HepG2 (cell line): ENCODE results near the gene OR52E8. TPM values are rescaled to one million over a fixed set of nuclear protein-coding genes. Genes with fewer than 3 reads are reported as not detected.

Source experiments
- ATAC-seq: fragments of 200-7000 bp; cut with Tn5 transposase; 3 replicates; pipeline ENCODE4 v1.9.1; 2020; ENCODE audit warnings: mild to moderate bottlenecking, moderate library complexity
- BruUV-seq: library from RNA; stranded (reverse); fragments of 400-500 nt; replicated peaks from 2 replicates; lab custom pipeline; 2021; lab: Mats Ljungman, UMichigan
- CTCF ChIA-PET: fragments of 300-600 bp; formaldehyde crosslinking; extraction: SDS; loops from one replicate; lab custom pipeline; 2021; ENCODE audit warnings: low total read pairs, inconsistent platforms, low intra/inter-chr PET ratio; lab: Yijun Ruan, JAX
- POLR2A ChIA-PET: fragments of 350-600 bp; sonication (Branson Sonifier 250); formaldehyde crosslinking; loops from one replicate; lab custom pipeline; 2020; ENCODE audit warnings: antibody characterized with exemption, inconsistent platforms; lab: Yijun Ruan, JAX
- DNase-seq: peaks from one replicate; pipeline ENCODE4 v3.0.0-alpha.2; 2015; ENCODE audit warnings: low spot score
- FAIRE-seq: peaks from 3 replicates; lab custom pipeline; 2011; peaks lifted over from hg19 to GRCh38; lab: Jason Lieb, UNC
- H2AFZ ChIP-seq: one replicate; pipeline ENCODE4 v1.6.1; 2011; ENCODE audit warnings: low read length, inconsistent platforms
- H3K27ac ChIP-seq: fragments of 300-600 bp; 3 replicates; pipeline ENCODE4 v1.8.0; 2011; ENCODE audit warnings: mixed run types, mild to moderate bottlenecking, mixed read lengths, low read length, inconsistent platforms; ENCODE audit not compliant: insufficient read depth; ENCODE audit errors: extremely low read length
- H3K27me3 ChIP-seq, 2 experiments: fragments of 200-600 bp in 1 of 2; 2 replicates in 1 of 2; 3 replicates in 1 of 2; pipeline versions ENCODE4 v1.6.0 to v1.8.0; 2011; ENCODE audit warnings: low read length in 2 of 2, mild to moderate bottlenecking in 2 of 2, moderate library complexity in 2 of 2, inconsistent platforms in 1 of 2; ENCODE audit not compliant: insufficient read depth in 2 of 2, control insufficient read depth in 1 of 2
- H3K36me3 ChIP-seq, 2 experiments: fragments of 200-600 bp in 1 of 2; replicated peaks in 1 of 2; 2 replicates in 1 of 2; 3 replicates in 1 of 2; pipeline versions ENCODE4 v1.5.1 to v1.8.0; 2011; ENCODE audit warnings: low read length in 2 of 2, inconsistent platforms in 1 of 2; ENCODE audit not compliant: insufficient read depth in 2 of 2, control insufficient read depth in 1 of 2
- H3K4me1 ChIP-seq: 2 replicates; pipeline ENCODE4 v1.5.1; 2012; ENCODE audit warnings: low read length, inconsistent platforms; ENCODE audit not compliant: insufficient read depth
- H3K4me2 ChIP-seq: 2 replicates; pipeline ENCODE4 v1.6.0; 2011; ENCODE audit warnings: low read depth, low read length, inconsistent platforms
- H3K4me3 ChIP-seq, 3 experiments: fragments of 200-600 bp in 1 of 3; sonication (generic), shearing (Covaris generic) in 1 of 3; replicated peaks in 1 of 3; 2 replicates each; pipeline ENCODE4 v1.5.1; 2011 to 2016; ENCODE audit warnings: low read length in 3 of 3, inconsistent platforms in 2 of 3, low read depth in 2 of 3, mild to moderate bottlenecking in 2 of 3, control low read depth in 1 of 3, mixed read lengths in 1 of 3; ENCODE audit not compliant: insufficient read depth in 1 of 3
- H3K79me2 ChIP-seq: one replicate; pipeline ENCODE4 v1.6.1; 2011; ENCODE audit warnings: low read length, inconsistent platforms; ENCODE audit not compliant: insufficient read depth
- H3K9ac ChIP-seq: 2 replicates; pipeline ENCODE4 v1.6.0; 2011; ENCODE audit warnings: mild to moderate bottlenecking, low read depth, low read length, inconsistent platforms; ENCODE audit not compliant: insufficient read depth
- H3K9me3 ChIP-seq: 2 replicates; pipeline ENCODE4 v1.5.1; 2012; ENCODE audit warnings: mild to moderate bottlenecking, low read length
- H4K20me1 ChIP-seq: 2 replicates; pipeline ENCODE4 v1.6.0; 2011; ENCODE audit warnings: inconsistent platforms, mild to moderate bottlenecking, low read length, moderate library complexity; ENCODE audit not compliant: insufficient read depth
- DNMT3B ChIP-seq: conservative IDR thresholded peaks from 2 replicates; pipeline ENCODE4 v1.6.1; 2016; ENCODE audit warnings: missing biosample characterization, control low read depth
- HNF4A ChIP-seq: sonication (generic); formaldehyde crosslinking; IDR thresholded peaks from 2 replicates; pipeline ENCODE4 v1.4.0; 2020; ENCODE audit warnings: missing genetic modification reagents
- KDM6A ChIP-seq: IDR thresholded peaks from 2 replicates; pipeline ENCODE4 v1.6.1; 2016; ENCODE audit warnings: low read depth
- MTA1 ChIP-seq: sonication (generic); formaldehyde crosslinking; IDR thresholded peaks from 2 replicates; pipeline ENCODE4 v1.4.0; 2020; ENCODE audit warnings: missing genetic modification reagents, mild to moderate bottlenecking, borderline replicate concordance
- PRPF4 ChIP-seq: fragments of 200-400 bp; formaldehyde crosslinking; IDR thresholded peaks from 2 replicates; pipeline ENCODE4 v1.6.1; 2016; ENCODE audit warnings: low read length, low read depth; ENCODE audit not compliant: poor library complexity, severe bottlenecking
- RNF2 ChIP-seq: fragments of 450-650 bp; conservative IDR thresholded peaks from 2 replicates; pipeline ENCODE4 v1.6.1; 2016; ENCODE audit warnings: low read depth
- SMC3 ChIP-seq: IDR thresholded peaks from 2 replicates; pipeline ENCODE4 v1.6.1; 2011; ENCODE audit warnings: low read length, improper control_type of control experiment
- TAF15 ChIP-seq: fragments of 200-400 bp; formaldehyde crosslinking; IDR thresholded peaks from one replicate; pipeline ENCODE4 v1.6.1; 2018; ENCODE audit warnings: mild to moderate bottlenecking, low read depth, low read length; ENCODE audit not compliant: poor library complexity, severe bottlenecking
- TBX2 ChIP-seq: sonication (generic); formaldehyde crosslinking; IDR thresholded peaks from 2 replicates; pipeline ENCODE4 v1.5.0; 2020; ENCODE audit warnings: missing genetic modification reagents, mild to moderate bottlenecking, borderline replicate concordance
- ZBTB7B ChIP-seq: sonication (generic); formaldehyde crosslinking; IDR thresholded peaks from 2 replicates; pipeline ENCODE4 v1.4.0; 2020; ENCODE audit warnings: missing genetic modification reagents
- WGBS: methylation state at CpG from one replicate; pipeline ENCODE4 v1.1.6; 2017; ENCODE audit warnings: low lambda C conversion rate; 5-methylcytosine and 5-hydroxymethylcytosine counted together
- in situ Hi-C: cut with HindIII; loops from 2 replicates; pipeline ENCODE4 v1.10.0; 2017; ENCODE audit warnings: low pct_unique_long_range_greater_than_20kb; ENCODE audit not compliant: extremely low pct_ligation_motif_present
- intact Hi-C: fragments of 100-400 bp; cut with micrococcal nuclease; formaldehyde crosslinking; loops from one replicate; pipeline ENCODE4 v1.10.0; 2022; ENCODE audit not compliant: unreplicated experiment
- polyA plus RNA-seq, 8 experiments: library from polyadenylated mRNA; depleted of rRNA in 3 of 8; stranded (reverse) in 7 of 8; unstranded in 1 of 8; fragments of >200 nt; fragmentation: Illumina TruSeq in 4 of 8; extraction: Trizol in 4 of 8; gene quantifications; 2 replicates each; pipeline versions ENCODE4 v1.2.1 to v1.2.3, GENCODE V29; 2011 to 2016; ENCODE audit warnings: low read depth in 4 of 8, missing spikeins in 1 of 8, mixed read lengths in 1 of 8; ENCODE audit not compliant: insufficient read depth in 1 of 8
- total RNA-seq, 5 experiments: library from RNA; depleted of rRNA; stranded (reverse); fragments of >200 nt; fragmentation: Illumina TruSeq; extraction: Trizol; gene quantifications; 2 replicates each; pipeline ENCODE4 v1.2.3, GENCODE V29; 2016; ENCODE audit warnings: low read depth in 1 of 5
- TF ChIP-seq, protein P1 (sequence below): sonication (generic); formaldehyde crosslinking; IDR thresholded peaks from 2 replicates; pipeline ENCODE4 v1.4.0; 2020; ENCODE audit warnings: missing genetic modification reagents
- TF ChIP-seq, protein P2 (sequence below): sonication (generic); formaldehyde crosslinking; IDR thresholded peaks from 2 replicates; pipeline ENCODE4 v1.8.1; 2023; ENCODE audit warnings: mild to moderate bottlenecking, moderate library complexity, missing genetic modification reagents
- TF ChIP-seq, protein P3 (sequence below): sonication (generic); formaldehyde crosslinking; IDR thresholded peaks from 2 replicates; pipeline ENCODE4 v1.4.0; 2020; ENCODE audit warnings: missing genetic modification reagents, borderline replicate concordance
- TF ChIP-seq, protein P4 (sequence below): sonication (generic); formaldehyde crosslinking; IDR thresholded peaks from 2 replicates; pipeline ENCODE4 v1.5.0; 2020; ENCODE audit warnings: missing genetic modification reagents

Gene OR52E8
- total and polyA plus RNA-seq, 2 of the 13 experiments (the other 11 are each of a cell fraction or from before 2014, with no cell fraction given): not detected

DNA sequence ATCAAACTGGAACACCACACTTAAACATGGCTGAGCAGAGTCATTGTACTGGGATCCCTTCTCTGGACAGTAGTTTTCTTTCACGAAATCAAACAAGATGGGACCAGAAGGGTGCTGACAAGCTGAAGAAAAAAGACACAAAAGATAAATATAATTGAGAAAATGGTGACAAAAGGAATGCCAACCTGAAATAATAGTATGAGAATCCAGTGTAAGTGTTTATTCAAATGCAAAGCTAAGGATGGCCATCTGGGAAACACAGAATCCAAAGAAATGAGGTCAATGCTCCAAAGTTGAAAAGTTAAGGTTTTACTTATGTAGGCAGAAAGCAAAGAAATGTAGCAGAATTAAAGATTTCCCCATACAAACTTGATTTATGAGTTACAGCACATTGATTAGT lies 30.2 kb upstream of the OR52E8 start:
- H3K9me3 ChIP-seq: no peaks in the 10 kb centered on the region
- H3K36me3 ChIP-seq: no peaks in the 10 kb centered on the region
- intact Hi-C loops: no loop called here
- DNase-seq: no peak
- H3K27ac ChIP-seq: no peak overlapping the region
- TF ChIP-seq HNF4A (CRISPR knock-in tag) (no peak), TAF15 (no peak), RNF2 (no peak), TBX2 (CRISPR knock-in tag) (no peak), ZBTB7B (no peak), KDM6A (CRISPR knock-in tag) (no peak), PRPF4 (no peak)
- TF ChIP-seq, protein P1, sequence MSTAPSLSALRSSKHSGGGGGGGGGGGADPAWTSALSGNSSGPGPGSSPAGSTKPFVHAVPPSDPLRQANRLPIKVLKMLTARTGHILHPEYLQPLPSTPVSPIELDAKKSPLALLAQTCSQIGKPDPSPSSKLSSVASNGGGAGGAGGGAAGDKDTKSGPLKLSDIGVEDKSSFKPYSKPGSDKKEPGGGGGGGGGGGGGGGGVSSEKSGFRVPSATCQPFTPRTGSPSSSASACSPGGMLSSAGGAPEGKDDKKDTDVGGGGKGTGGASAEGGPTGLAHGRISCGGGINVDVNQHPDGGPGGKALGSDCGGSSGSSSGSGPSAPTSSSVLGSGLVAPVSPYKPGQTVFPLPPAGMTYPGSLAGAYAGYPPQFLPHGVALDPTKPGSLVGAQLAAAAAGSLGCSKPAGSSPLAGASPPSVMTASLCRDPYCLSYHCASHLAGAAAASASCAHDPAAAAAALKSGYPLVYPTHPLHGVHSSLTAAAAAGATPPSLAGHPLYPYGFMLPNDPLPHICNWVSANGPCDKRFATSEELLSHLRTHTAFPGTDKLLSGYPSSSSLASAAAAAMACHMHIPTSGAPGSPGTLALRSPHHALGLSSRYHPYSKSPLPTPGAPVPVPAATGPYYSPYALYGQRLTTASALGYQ (CRISPR knock-in tag): no peak
- no peaks in the 10 kb centered on the region for H3K79me2 ChIP-seq
- no peak for ATAC-seq
- H3K4me3 ChIP-seq: no peak overlapping the region
- 0% methylated on average over 1 of the region's 1 CpG for WGBS
- H3K27me3 ChIP-seq: no peaks in the 10 kb centered on the region
- H2AFZ ChIP-seq: no peak overlapping the region
- H3K4me1 ChIP-seq: no peaks in the 10 kb centered on the region
- ChIA-PET CTCF (no interaction called here), POLR2A (no interaction called here)
- no peak overlapping the region for H3K4me2 ChIP-seq
- in situ Hi-C loops: no loop called here
- no peak for FAIRE-seq
- H3K9ac ChIP-seq: no peak overlapping the region
- H4K20me1 ChIP-seq: no peaks in the 10 kb centered on the region
- BruUV-seq: no TSS peak

DNA sequence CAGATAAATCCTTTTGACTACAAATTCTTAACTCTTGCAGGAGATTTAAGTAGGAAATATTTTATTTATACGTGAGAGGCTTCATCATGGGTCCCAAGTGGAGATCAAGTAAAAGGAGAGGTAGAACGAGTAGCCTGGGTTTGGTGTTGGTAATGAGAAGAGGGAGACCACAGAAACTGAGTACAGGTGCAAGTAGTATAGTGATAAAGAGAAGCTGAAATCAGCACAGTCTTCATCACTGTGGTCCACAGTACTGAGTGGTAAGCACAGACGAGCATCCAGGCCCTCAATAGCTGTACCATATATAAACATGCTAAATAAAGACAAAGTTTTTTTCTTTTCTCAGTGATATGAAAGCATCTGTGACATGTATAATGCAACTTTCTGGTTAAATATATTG lies 29.7 kb upstream of the OR52E8 start:
- H3K27ac ChIP-seq: no peak overlapping the region
- no peak overlapping the region for H3K9ac ChIP-seq
- H3K9me3 ChIP-seq: no peaks in the 10 kb centered on the region
- ChIA-PET CTCF (no interaction called here), POLR2A (no interaction called here)
- BruUV-seq: no TSS peak
- no peak for ATAC-seq
- no peaks in the 10 kb centered on the region for H3K79me2 ChIP-seq
- in situ Hi-C loops: no loop called here
- no peak for DNase-seq
- no peaks in the 10 kb centered on the region for H3K4me1 ChIP-seq
- FAIRE-seq: no peak
- intact Hi-C loops: no loop called here
- no peaks in the 10 kb centered on the region for H3K36me3 ChIP-seq
- no peaks in the 10 kb centered on the region for H3K27me3 ChIP-seq
- WGBS: 0% methylated on average over 3 of the region's 3 CpGs
- no peaks in the 10 kb centered on the region for H4K20me1 ChIP-seq
- H3K4me2 ChIP-seq: no peak overlapping the region
- no peak overlapping the region for H3K4me3 ChIP-seq
- no peak overlapping the region for H2AFZ ChIP-seq
- TF ChIP-seq, protein P2, sequence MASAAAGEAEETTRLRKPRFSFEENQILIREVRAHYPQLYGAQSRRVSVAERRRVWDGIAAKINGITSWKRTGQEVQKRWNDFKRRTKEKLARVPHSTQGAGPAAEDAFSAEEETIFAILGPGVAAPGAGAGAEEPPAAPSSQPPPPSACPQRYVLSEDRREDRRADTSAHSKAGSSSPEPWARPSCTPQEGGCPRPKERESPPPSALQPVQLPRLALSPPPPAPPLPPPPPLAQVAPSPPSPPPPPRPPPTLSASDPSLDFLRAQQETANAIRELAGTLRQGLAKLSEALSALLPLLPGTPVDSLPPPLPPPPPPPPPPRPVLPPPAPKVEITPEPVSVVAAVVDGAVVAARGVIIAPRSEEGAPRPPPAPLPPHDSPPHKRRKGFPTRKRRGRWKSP: no peak
- TF ChIP-seq DNMT3B (CRISPR knock-in tag): no peak
- no peak for TF ChIP-seq MTA1
- TF ChIP-seq SMC3: no peak
- TF ChIP-seq, protein P3, sequence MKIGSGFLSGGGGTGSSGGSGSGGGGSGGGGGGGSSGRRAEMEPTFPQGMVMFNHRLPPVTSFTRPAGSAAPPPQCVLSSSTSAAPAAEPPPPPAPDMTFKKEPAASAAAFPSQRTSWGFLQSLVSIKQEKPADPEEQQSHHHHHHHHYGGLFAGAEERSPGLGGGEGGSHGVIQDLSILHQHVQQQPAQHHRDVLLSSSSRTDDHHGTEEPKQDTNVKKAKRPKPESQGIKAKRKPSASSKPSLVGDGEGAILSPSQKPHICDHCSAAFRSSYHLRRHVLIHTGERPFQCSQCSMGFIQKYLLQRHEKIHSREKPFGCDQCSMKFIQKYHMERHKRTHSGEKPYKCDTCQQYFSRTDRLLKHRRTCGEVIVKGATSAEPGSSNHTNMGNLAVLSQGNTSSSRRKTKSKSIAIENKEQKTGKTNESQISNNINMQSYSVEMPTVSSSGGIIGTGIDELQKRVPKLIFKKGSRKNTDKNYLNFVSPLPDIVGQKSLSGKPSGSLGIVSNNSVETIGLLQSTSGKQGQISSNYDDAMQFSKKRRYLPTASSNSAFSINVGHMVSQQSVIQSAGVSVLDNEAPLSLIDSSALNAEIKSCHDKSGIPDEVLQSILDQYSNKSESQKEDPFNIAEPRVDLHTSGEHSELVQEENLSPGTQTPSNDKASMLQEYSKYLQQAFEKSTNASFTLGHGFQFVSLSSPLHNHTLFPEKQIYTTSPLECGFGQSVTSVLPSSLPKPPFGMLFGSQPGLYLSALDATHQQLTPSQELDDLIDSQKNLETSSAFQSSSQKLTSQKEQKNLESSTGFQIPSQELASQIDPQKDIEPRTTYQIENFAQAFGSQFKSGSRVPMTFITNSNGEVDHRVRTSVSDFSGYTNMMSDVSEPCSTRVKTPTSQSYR (CRISPR knock-in tag): no peak
- TF ChIP-seq, protein P4, sequence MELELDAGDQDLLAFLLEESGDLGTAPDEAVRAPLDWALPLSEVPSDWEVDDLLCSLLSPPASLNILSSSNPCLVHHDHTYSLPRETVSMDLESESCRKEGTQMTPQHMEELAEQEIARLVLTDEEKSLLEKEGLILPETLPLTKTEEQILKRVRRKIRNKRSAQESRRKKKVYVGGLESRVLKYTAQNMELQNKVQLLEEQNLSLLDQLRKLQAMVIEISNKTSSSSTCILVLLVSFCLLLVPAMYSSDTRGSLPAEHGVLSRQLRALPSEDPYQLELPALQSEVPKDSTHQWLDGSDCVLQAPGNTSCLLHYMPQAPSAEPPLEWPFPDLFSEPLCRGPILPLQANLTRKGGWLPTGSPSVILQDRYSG: no peak
